RPMI8226 (cell line): ENCODE measurements around the gene RAB38.

Source experiments
- DNase-seq: peaks from one replicate; pipeline ENCODE4 v3.0.0-alpha.2; 2015

RAB38 gene

GRCh38 chr11:88101881-88102597 is 73.2 kb downstream of the RAB38 start:
- no peak for DNase-seq

DNA sequence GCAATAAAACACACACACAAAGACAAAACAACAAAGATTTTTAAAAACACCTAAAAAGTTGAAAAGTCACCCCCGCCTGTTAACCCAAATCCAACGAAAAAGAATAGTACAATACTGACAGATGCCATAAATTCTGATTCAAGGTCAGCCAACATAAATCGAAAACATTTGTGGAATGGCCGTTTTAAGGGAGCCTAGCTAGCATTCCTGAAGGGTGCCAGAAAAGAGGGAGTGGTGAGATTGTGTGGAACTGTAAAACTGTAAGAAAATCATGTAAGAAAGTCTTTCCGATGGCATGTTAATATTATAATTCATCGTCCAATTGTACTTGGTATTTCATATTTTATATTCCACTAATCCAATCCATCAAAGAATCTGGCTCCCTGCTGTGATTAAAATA is 75.1 kb downstream of the RAB38 start:
- DNase-seq = no peak

- no peak for DNase-seq
These were observed 77.0 kb downstream of the RAB38 start for GRCh38 chr11:88098289-88098688.

- DNase-seq = no peak
These were observed 86.1 kb downstream of the RAB38 start for GRCh38 chr11:88089134-88089533.

GRCh38 chr11:88087337-88087736 is 87.9 kb downstream of the RAB38 start:
- DNase-seq = no peak

DNA sequence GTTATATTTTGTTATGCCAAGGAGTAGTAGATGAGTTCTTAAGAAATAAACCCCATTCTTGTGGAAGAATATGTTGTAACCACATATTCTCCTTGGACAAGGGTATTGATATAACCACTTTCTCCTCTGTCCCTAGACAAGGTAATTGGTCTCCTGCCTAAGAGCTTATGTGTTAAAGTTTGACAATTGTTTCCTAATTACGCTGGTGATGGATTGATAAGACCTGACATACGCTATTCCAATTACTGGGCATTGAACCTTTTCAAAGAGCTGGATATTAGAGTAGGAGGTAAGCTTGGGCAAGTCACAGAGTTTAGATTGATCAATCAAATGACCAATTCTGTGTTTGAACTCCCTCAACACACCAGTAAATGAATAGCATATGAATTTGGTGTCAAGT is 88.9 kb downstream of the RAB38 start:
- DNase-seq = no peak

DNA sequence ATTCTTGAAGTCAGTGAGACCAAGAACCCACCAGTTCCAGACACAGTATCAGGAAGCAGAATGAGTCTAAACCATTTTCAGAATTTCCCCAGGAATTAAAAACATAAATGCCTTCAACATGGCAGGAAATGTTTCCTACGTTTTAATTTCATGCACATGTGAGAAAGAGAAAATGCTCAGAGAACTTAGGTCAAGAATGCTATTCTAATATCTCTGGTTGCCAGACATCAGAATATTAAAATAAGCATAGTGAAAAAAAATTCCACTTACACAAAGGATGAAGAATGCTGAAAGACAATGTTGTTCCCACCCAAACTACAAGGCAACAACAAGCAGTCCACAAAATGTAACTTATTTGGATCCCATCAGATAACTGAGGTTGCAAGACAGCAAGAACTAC is 104.8 kb downstream of the RAB38 start:
- DNase-seq = no peak

DNA sequence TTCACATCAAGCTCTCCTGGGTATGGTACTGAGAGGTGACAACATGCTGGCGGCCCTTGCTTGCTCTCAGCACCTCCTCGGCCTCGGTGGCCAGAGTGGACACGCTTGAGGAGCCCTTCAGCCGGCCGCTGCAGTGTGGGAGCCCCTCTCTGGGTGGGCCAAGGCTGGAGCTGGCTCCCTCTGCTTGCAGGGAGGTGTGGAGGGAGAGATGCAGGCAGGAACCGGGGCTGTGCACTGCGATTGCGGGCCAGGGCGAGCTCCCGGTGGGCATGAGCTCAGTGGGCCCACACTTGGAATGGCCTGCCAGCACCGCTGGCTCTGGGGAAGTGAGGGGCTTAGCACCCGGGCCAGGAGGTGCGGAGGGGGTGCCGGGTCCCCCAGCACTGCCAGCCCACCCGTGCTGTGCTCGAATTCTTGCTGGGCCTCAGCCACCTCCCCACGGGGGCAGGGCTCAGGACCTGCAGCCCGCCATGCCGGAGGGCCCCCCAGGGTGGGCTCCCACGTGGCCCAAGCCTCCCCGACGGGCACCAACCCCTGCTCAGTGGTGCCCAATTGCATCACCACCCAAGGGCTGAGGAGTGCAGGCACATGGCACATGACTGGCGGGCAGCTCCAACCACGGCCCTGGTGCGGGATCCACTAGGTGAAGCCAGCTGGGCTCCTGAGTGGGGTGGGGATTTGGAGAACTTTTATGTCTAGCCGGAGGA is 106.2 kb downstream of the RAB38 start:
- no peak for DNase-seq

- DNase-seq = no peak
These were observed 109.2 kb downstream of the RAB38 start for GRCh38 chr11:88066090-88066489.

DNA sequence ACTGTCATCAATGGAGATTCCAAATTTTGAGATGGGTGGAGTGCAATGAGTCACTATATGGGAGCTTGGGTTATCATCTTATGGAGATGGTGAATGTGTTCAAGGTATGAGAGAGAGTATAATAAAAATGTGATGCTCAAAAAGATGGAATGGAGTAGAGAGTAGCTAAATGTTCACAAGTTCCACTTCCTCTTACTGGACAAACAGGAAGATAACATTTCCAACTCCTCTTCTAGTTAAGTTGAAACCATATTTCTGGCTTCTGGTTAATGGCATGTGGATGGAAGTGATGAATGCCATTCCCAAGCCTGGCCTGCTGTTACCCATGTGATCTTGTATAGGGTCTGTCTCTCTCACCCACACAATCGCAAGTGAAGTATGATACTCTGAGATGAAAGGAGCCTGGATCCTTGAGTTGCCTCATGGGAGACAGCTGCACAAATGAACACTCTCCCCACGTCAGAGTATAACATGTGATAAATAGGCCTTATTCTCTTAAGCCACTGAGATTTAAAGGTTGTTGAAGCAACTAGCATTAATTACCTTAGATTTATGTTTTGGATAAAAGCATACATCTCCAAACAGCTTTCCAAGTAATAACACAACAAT is 111.0 kb downstream of the RAB38 start:
- no peak for DNase-seq
